ENCODE data around the gene PIK3R3.
"Not testable (repeated sequence)": the region's sequence is repeated elsewhere in the genome, so short reads cannot be mapped to it uniquely, and the experiment has no call there.

DNA sequence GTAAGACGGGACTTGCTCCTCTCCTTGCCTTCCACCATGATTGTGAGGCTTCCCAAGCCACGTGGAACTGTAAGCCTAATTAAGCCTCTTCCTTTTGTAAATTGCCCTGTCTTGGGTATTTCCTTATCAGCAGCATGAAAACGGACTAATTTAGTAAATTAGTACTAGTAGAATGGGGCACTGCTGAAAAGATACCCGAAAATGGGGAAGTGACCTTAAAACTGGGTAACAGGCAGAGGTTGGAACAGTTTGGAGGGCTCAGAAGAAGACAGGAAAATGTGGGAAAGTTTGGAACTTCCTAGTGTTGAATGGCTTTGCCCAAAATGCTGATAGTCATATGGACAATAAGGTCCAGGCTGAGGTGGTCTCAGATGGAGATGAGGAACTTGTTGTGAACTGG, 75.2 kb downstream of the PIK3R3 start:
- TF ChIP-seq HOXA7 (CRISPR knock-in tag; IDR thresholded peaks at IDR 0.05); EP300 (IDR thresholded peaks at IDR 0.05); CBX2 (IDR thresholded peaks at IDR 0.05; ENCODE audit: borderline replicate concordance, low read depth); ZSCAN20 (CRISPR knock-in tag; IDR thresholded peaks at IDR 0.05); POLR2A (IDR thresholded peaks at IDR 0.05; ENCODE audit: low read length); PHF8 (IDR thresholded peaks at IDR 0.05; ENCODE audit: borderline replicate concordance, low read depth); KDM1A (IDR thresholded peaks at IDR 0.05; ENCODE audit: low read depth); MAZ (IDR thresholded peaks at IDR 0.05; ENCODE audit: borderline replicate concordance, low read depth, low read length): not testable (repeated sequence)
- TF ChIP-seq, protein P1, sequence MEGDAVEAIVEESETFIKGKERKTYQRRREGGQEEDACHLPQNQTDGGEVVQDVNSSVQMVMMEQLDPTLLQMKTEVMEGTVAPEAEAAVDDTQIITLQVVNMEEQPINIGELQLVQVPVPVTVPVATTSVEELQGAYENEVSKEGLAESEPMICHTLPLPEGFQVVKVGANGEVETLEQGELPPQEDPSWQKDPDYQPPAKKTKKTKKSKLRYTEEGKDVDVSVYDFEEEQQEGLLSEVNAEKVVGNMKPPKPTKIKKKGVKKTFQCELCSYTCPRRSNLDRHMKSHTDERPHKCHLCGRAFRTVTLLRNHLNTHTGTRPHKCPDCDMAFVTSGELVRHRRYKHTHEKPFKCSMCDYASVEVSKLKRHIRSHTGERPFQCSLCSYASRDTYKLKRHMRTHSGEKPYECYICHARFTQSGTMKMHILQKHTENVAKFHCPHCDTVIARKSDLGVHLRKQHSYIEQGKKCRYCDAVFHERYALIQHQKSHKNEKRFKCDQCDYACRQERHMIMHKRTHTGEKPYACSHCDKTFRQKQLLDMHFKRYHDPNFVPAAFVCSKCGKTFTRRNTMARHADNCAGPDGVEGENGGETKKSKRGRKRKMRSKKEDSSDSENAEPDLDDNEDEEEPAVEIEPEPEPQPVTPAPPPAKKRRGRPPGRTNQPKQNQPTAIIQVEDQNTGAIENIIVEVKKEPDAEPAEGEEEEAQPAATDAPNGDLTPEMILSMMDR (IDR thresholded peaks at IDR 0.05), result not testable (repeated sequence)
- TF ChIP-seq, protein P2, sequence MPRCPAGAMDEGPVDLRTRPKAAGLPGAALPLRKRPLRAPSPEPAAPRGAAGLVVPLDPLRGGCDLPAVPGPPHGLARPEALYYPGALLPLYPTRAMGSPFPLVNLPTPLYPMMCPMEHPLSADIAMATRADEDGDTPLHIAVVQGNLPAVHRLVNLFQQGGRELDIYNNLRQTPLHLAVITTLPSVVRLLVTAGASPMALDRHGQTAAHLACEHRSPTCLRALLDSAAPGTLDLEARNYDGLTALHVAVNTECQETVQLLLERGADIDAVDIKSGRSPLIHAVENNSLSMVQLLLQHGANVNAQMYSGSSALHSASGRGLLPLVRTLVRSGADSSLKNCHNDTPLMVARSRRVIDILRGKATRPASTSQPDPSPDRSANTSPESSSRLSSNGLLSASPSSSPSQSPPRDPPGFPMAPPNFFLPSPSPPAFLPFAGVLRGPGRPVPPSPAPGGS (IDR thresholded peaks at IDR 0.05), result not testable (repeated sequence)

Data from A549 (cell line).